ENCODE measurements around the gene TPST2.

DNA sequence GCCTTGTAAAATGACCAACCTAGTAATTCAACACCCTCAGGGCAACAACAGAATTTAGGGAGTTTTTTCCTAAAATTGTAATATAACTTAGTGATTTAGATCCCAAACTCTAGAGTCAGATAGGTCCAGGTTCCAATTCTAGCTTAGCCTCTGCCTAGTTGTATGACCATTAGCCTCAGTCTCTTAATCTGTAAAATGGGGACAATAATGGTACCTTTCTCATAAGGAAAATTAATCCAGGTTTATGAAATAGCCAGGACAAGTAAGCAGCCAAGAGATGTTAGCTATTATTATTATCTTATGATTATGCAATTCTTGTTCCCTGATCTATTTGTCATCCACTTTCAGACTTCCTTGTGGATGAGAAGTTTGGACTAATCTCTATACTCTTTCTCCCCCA is 81.8 kb downstream of the TPST2 start:
- TF ChIP-seq, protein P1, sequence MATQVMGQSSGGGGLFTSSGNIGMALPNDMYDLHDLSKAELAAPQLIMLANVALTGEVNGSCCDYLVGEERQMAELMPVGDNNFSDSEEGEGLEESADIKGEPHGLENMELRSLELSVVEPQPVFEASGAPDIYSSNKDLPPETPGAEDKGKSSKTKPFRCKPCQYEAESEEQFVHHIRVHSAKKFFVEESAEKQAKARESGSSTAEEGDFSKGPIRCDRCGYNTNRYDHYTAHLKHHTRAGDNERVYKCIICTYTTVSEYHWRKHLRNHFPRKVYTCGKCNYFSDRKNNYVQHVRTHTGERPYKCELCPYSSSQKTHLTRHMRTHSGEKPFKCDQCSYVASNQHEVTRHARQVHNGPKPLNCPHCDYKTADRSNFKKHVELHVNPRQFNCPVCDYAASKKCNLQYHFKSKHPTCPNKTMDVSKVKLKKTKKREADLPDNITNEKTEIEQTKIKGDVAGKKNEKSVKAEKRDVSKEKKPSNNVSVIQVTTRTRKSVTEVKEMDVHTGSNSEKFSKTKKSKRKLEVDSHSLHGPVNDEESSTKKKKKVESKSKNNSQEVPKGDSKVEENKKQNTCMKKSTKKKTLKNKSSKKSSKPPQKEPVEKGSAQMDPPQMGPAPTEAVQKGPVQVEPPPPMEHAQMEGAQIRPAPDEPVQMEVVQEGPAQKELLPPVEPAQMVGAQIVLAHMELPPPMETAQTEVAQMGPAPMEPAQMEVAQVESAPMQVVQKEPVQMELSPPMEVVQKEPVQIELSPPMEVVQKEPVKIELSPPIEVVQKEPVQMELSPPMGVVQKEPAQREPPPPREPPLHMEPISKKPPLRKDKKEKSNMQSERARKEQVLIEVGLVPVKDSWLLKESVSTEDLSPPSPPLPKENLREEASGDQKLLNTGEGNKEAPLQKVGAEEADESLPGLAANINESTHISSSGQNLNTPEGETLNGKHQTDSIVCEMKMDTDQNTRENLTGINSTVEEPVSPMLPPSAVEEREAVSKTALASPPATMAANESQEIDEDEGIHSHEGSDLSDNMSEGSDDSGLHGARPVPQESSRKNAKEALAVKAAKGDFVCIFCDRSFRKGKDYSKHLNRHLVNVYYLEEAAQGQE (IDR thresholded peaks at IDR 0.05; ENCODE audit: insufficient read depth in 1 of 2, low read depth in 2 of 2, low read length in 2 of 2), result no peak
- no peak for TF ChIP-seq POLR2AphosphoS5 (IDR thresholded peaks at IDR 0.05; ENCODE audit: low read depth, low read length)
- no peak for TF ChIP-seq SIN3A (IDR thresholded peaks at IDR 0.05; ENCODE audit: borderline replicate concordance, insufficient read depth, low read length)
- TF ChIP-seq TAF1 (IDR thresholded peaks at IDR 0.05; ENCODE audit: borderline replicate concordance, insufficient read depth, low read length), result no peak

Data from PFSK-1 (cell line).